Retinal pigment epithelial cell (primary cell): ENCODE data around the gene DYNLT4.
"Not testable (repeated sequence)": the region's sequence is repeated elsewhere in the genome, so short reads cannot be mapped to it uniquely, and the experiment has no call there.

ENCODE experiments used
- DNase-seq: peaks from one replicate; pipeline ENCODE4 v3.0.0-alpha.2; 2010; ENCODE audit warnings: low read depth
- H3K4me3 ChIP-seq: 2 replicates; pipeline ENCODE4 v1.5.1; 2011; ENCODE audit warnings: mild to moderate bottlenecking, low read length, control low read depth, moderate library complexity
- CTCF ChIP-seq: conservative IDR thresholded peaks from 2 replicates; pipeline ENCODE4 v1.5.1; 2011; ENCODE audit warnings: low read depth, low read length, control low read depth, inconsistent platforms

Gene DYNLT4

GRCh38 chr1:44821240-44821715 lies 14.1 kb upstream of the DYNLT4 start:
- DNase-seq: no peak
- no peak overlapping the region for H3K4me3 ChIP-seq
- TF ChIP-seq CTCF: no peak

- H3K4me3 ChIP-seq: peak overlapping the region; percentile 63
- TF ChIP-seq CTCF: no peak
- no peak for DNase-seq
Observed at GRCh38 chr1:44820328-44821239, 13.4 kb upstream of the DYNLT4 start.

GRCh38 chr1:44819608-44820327 lies 12.6 kb upstream of the DYNLT4 start:
- peak; percentile 6 for TF ChIP-seq CTCF
- peak; percentile 85 for DNase-seq
- H3K4me3 ChIP-seq: peak overlapping the region; percentile 63

GRCh38 chr1:44819196-44819607 lies 12.1 kb upstream of the DYNLT4 start:
- TF ChIP-seq CTCF: no peak
- H3K4me3 ChIP-seq: peak overlapping the region; percentile 13
- DNase-seq: no peak

- no peak overlapping the region for H3K4me3 ChIP-seq
- no peak for DNase-seq
- no peak for TF ChIP-seq CTCF
Observed at GRCh38 chr1:44817771-44818495, 10.8 kb upstream of the DYNLT4 start.

GRCh38 chr1:44817307-44817706 lies 10.2 kb upstream of the DYNLT4 start:
- DNase-seq: no peak
- no peak for TF ChIP-seq CTCF
- H3K4me3 ChIP-seq: no peak overlapping the region

- not testable (repeated sequence) for DNase-seq, H3K4me3 ChIP-seq
Observed at GRCh38 chr1:44815926-44816325, 8.8 kb upstream of the DYNLT4 start.
